ENCODE results near the gene CBX5. TPM values are rescaled to one million over a fixed set of nuclear protein-coding genes. Genes with fewer than 3 reads are reported as not detected.
"Not testable (repeated sequence)": the region's sequence is repeated elsewhere in the genome, so short reads cannot be mapped to it uniquely, and the experiment has no call there.

The CBX5 gene
- total RNA-seq, 1 donor from 2014 or later: 39.5 TPM

GRCh38 chr12:54238531-54238930 is 41.4 kb downstream of the CBX5 start:
- no peak for DNase-seq (ENCODE audit: low spot score)
- intact Hi-C loops (cut with DNase I): no loop called here

- DNase-seq (ENCODE audit: low spot score): no peak
These were observed 47.1 kb downstream of the CBX5 start for GRCh38 chr12:54232790-54233189.

GRCh38 chr12:54231269-54231668 is 48.7 kb downstream of the CBX5 start:
- DNase-seq (ENCODE audit: low spot score); intact Hi-C loops (cut with DNase I): not testable (repeated sequence)

More at GRCh38 chr12:54232790-54233189, 47.1 kb downstream of the CBX5 start:
- intact Hi-C loops (cut with DNase I): no loop called here

- no peak for DNase-seq (ENCODE audit: low spot score)
- intact Hi-C loops (cut with DNase I): no loop called here
These were observed 49.4 kb downstream of the CBX5 start for GRCh38 chr12:54230555-54230954.

- intact Hi-C loops (cut with DNase I): no loop called here
These were observed 50.2 kb downstream of the CBX5 start for GRCh38 chr12:54229624-54230212.

GRCh38 chr12:54228471-54228870 is 51.5 kb downstream of the CBX5 start:
- intact Hi-C loops (cut with DNase I): no loop called here
- DNase-seq (ENCODE audit: low spot score): no peak

More at GRCh38 chr12:54229624-54230212, 50.2 kb downstream of the CBX5 start:
- DNase-seq (ENCODE audit: low spot score): no peak

GRCh38 chr12:54227927-54228326 is 52.0 kb downstream of the CBX5 start:
- intact Hi-C loops (cut with DNase I); DNase-seq (ENCODE audit: low spot score): not testable (repeated sequence)

GRCh38 chr12:54227376-54227775 is 52.5 kb downstream of the CBX5 start:
- intact Hi-C loops (cut with DNase I): no loop called here

GRCh38 chr12:54225666-54226065 is 54.3 kb downstream of the CBX5 start:
- intact Hi-C loops (cut with DNase I): no loop called here
- no peak for DNase-seq (ENCODE audit: low spot score)

More at GRCh38 chr12:54227376-54227775, 52.5 kb downstream of the CBX5 start:
- no peak for DNase-seq (ENCODE audit: low spot score)

- intact Hi-C loops (cut with DNase I): no loop called here
- DNase-seq (ENCODE audit: low spot score): no peak
These were observed 57.3 kb downstream of the CBX5 start for GRCh38 chr12:54222609-54223008.

- DNase-seq (ENCODE audit: low spot score): no peak
- intact Hi-C loops (cut with DNase I): no loop called here
These were observed 58.4 kb downstream of the CBX5 start for GRCh38 chr12:54221402-54221984.

- peak; percentile 38 for DNase-seq (ENCODE audit: low spot score)
- intact Hi-C loops (cut with DNase I): no loop called here
These were observed 59.4 kb downstream of the CBX5 start for GRCh38 chr12:54220567-54220966.

GRCh38 chr12:54220092-54220557 is 59.8 kb downstream of the CBX5 start:
- intact Hi-C loops (cut with DNase I): no loop called here

GRCh38 chr12:54217774-54218241 is 62.1 kb downstream of the CBX5 start:
- intact Hi-C loops (cut with DNase I): loop anchor here (5.0 kb wide), 1 partner anchor 144 kb away; the partner anchor contains the start of gene GPR84
- no peak for DNase-seq (ENCODE audit: low spot score)

More at GRCh38 chr12:54220092-54220557, 59.8 kb downstream of the CBX5 start:
- no peak for DNase-seq (ENCODE audit: low spot score)

- peak; percentile 88 for DNase-seq (ENCODE audit: low spot score)
- intact Hi-C loops (cut with DNase I): loop anchor here (5.0 kb wide), 1 partner anchor 145 kb away; the partner anchor contains the start of gene GPR84
These were observed 62.9 kb downstream of the CBX5 start for GRCh38 chr12:54216797-54217661.

GRCh38 chr12:54215989-54216796 is 63.7 kb downstream of the CBX5 start:
- peak; percentile 73 for DNase-seq (ENCODE audit: low spot score)
- intact Hi-C loops (cut with DNase I): loop anchor here (5.0 kb wide), 1 partner anchor 146 kb away; the partner anchor contains the start of gene GPR84

- intact Hi-C loops (cut with DNase I): loop anchor here (5.0 kb wide), 1 partner anchor 148 kb away; the partner anchor contains the start of gene GPR84
- peak; percentile 94 for DNase-seq (ENCODE audit: low spot score)
These were observed 65.1 kb downstream of the CBX5 start for GRCh38 chr12:54214553-54215406.

GRCh38 chr12:54213079-54213478 is 66.8 kb downstream of the CBX5 start:
- DNase-seq (ENCODE audit: low spot score): peak; percentile 12
- intact Hi-C loops (cut with DNase I): no loop called here
